Ishikawa (cell line): ENCODE results near the gene ADRA2A.

Experiments
- CEBPB ChIP-seq: IDR thresholded peaks from 2 replicates; pipeline ENCODE4 v1.6.1; 2012
- CREB1 ChIP-seq: IDR thresholded peaks from 2 replicates; pipeline ENCODE4 v1.6.1; 2012; ENCODE audit warnings: low read depth
- EP300 ChIP-seq: IDR thresholded peaks from 2 replicates; pipeline ENCODE4 v1.6.1; 2012; ENCODE audit warnings: borderline replicate concordance
- MAX ChIP-seq: IDR thresholded peaks from 2 replicates; pipeline ENCODE4 v1.6.1; 2012
- REST ChIP-seq: IDR thresholded peaks from 2 replicates; pipeline ENCODE4 v1.6.1; 2012; ENCODE audit warnings: low read depth, mild to moderate bottlenecking
- TAF1 ChIP-seq: IDR thresholded peaks from 2 replicates; pipeline ENCODE4 v1.6.1; 2012; ENCODE audit warnings: low read depth, mild to moderate bottlenecking
- ZBTB7A ChIP-seq: IDR thresholded peaks from 2 replicates; pipeline ENCODE4 v1.6.1; 2012; ENCODE audit warnings: low read depth

- TF ChIP-seq CEBPB (no peak), CREB1 (no peak), MAX (no peak), EP300 (no peak), TAF1 (no peak), REST (no peak), ZBTB7A (no peak)
Observed at GRCh38 chr10:111083222-111084095, 6.6 kb downstream of the ADRA2A start.
